T-helper 1 cell treated with Interleukin-12 subunit alpha and Interleukin-12 subunit beta and Interleukin-4 antibody, amounts not matched to agents 30 ng/mL and 1 ng/mL, for 36 hours (primary cell): Measurements from ENCODE around the gene DNALI1. TPM values are rescaled to one million over a fixed set of nuclear protein-coding genes. Genes with fewer than 3 reads are reported as not detected.
"Not testable (repeated sequence)": the region's sequence is repeated elsewhere in the genome, so short reads cannot be mapped to it uniquely, and the experiment has no call there.

ENCODE experiments used
- intact Hi-C: fragments of 100-400 bp; cut with micrococcal nuclease; formaldehyde crosslinking; loops from one replicate; pipeline ENCODE4 v1.15.1; 2024
- total RNA-seq: library from RNA; stranded (reverse); gene quantifications from 2 replicates; pipeline ENCODE4 v1.2.3, GENCODE V29; 2022

DNALI1 gene
- 0.32 TPM in 1 of 2 replicates, not detected in the other for total RNA-seq

DNA sequence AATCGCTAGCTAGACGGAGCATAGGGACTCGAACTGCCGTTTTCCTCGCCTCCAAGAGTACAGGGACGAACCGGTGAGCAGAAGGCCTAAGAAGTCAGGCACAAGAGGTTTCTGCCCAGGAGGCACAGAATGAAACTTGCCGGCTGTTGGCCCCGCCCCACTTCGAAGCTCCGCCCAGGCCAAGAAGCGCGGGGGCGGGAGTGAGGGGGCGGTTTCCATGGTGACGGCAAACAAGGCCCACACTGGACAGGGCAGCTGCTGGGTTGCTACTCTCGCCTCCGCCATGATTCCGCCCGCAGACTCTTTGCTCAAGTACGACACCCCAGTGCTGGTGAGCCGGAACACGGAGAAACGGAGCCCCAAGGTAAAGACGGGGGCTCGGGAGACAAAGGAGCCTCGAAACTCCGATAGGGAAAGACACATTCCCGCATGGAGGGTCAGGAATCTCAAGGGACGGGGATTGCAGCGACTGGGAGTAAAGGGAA lies at the start of gene DNALI1:
TSS of gene DNALI1 (plus strand) at position 229 of the 485 bp plus-strand sequence. CDS start at position 284, 55 bp downstream.
- intact Hi-C loops: no loop called here

- intact Hi-C loops: no loop called here
These were observed 47.6 kb upstream of the DNALI1 start for GRCh38 chr1:37509181-37509580.

DNA sequence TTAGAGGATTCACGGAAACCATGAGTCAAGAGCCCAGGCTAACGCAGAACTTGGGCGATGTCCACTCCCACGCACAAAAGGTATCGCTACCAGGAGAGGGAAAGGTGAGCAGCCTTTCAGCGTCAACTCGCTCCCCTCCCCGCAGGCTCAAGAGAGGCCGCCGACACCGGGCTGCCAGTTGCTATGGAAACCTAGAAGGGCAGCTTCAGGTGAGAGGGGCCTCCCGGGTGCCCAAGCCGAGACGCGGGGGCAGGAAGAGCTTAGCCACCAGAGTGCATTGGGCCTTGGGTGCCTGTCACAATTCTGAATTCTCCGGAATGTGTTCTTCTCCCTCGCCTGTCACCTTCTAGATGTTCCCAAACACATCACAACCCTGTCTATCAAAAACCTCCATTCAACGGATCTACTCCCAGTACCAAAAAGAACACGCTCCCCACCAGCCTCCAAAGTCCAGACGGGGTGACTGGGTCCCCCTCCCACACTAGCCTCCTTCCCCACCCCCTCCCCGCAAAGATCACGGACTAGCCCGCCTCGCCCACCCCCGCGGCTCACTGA lies 42.9 kb upstream of the DNALI1 start:
- intact Hi-C loops: loop anchor here (1.0 to 2.0 kb wide), 6 partner anchors 37 to 176 kb away; partner anchors contain the start of genes GNL2 and SNIP1

DNA sequence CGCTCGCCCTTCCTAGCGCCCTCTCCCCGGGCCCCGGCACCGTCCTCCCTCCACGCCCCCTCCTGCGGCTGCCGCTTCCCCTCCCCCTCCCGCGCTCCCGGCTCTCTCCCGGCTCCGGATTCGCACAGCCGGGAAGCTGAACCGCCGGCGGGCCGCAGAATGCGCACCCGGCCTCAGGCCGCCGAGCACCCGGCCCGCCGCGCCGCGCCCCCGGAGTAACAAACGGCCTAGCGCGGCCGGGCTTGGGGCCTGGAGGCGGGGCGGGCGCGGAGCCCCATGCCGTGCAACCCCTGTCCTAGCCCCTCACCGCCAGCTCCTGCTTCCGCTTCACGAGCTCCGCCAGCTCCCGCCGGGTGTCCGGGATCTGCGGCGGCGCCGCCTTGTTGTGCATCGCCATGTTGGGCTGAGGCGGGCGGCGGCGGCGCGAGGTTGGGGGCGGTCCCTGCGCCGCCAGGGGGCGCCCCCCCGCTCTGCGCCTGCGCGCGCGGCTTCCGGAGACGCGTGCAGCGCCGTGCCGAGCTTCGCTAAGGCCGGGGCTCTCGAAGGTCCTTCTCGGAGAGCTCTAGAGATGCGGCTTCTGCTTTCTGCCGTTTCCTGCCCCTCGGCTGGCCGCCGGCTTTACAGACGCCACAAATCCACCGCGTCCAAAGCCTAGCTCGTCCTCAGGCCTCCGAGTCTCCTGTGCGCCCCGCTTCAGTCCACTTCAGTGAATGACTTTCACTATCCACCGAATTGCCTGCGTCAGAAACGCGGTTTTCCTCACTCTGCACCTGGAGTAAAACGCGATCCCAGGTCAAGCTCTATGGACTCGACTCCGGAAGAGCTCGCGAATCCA lies 42.2 kb upstream of the DNALI1 start, which contains the start of gene MEAF6:
TSS of gene MEAF6 (minus strand) at position 417 of the 835 bp plus-strand sequence. CDS start at position 397, 20 bp downstream.
- intact Hi-C loops: loop anchor here (1.0 to 2.0 kb wide), 6 partner anchors 37 to 176 kb away; partner anchors contain the start of genes GNL2 and SNIP1

DNA sequence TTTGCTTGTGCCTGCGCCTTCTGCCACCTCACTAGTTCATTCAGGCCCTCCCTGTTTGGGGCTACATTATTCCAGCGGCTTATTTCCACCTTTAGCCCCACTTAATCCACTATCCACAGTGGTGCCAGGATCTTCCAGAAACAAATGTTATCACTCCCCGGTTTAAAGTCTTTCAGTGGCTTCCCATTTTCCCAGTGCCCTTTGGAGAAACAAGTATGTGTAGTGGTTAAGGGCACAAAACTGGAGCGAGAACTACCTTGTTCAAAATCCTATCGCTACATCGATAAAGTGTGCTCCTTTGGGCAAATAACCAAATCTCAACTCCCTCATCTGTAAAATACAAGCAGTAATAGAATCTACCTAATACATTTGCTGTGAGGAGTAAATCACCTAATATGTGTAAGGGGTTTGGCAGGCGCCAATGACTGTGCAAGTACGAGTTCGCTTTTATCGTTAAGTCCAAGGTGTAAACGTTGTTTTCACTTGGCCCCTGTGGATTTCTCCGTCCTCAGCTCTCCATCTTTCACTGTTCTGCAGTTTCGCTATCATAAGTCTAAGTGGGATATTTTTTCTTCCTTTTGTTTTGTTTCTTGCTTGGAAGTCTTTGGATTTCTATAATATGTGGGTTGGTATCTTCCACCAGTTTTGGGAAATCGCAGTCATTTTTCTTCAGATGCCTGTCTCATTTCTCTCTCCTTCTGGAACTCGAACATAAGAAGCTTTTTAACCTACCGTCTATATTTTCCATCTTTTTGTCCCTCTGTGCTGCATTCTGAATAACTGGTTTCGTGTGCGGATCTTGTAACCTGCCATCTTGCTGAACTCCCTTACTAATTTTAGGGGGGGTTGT lies 41.3 kb upstream of the DNALI1 start:
- intact Hi-C loops: loop anchor here (2.0 kb wide), 1 partner anchor 167 kb away; no protein-coding TSS in a partner anchor

GRCh38 chr1:37517569-37517968 lies 39.2 kb upstream of the DNALI1 start:
- intact Hi-C loops: no loop called here

- intact Hi-C loops: not testable (repeated sequence)
These were observed 38.5 kb upstream of the DNALI1 start for GRCh38 chr1:37518241-37518640.

GRCh38 chr1:37518929-37519328 lies 37.8 kb upstream of the DNALI1 start:
- intact Hi-C loops: not testable (repeated sequence)

DNA sequence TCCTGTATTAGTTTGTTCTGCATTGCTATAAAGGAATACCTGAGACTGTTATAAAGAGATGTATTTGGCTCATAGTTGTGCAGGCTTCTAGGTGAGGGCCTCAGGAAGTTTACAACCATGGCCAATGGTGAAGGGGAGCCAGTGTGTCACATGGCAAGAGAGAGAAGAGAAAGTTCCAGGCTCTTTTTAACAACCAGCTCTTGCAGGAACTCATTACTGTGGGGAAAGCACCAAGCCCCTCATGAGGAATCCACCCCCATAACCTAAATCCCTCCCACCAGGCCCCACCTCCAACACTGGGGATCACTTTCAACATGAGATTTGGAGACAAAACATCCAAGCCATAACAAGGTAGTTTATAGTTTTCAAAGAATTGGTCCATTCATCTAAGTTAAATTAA lies 37.1 kb upstream of the DNALI1 start:
- intact Hi-C loops: no loop called here

GRCh38 chr1:37529888-37530287 lies 26.9 kb upstream of the DNALI1 start:
- intact Hi-C loops: not testable (repeated sequence)

DNA sequence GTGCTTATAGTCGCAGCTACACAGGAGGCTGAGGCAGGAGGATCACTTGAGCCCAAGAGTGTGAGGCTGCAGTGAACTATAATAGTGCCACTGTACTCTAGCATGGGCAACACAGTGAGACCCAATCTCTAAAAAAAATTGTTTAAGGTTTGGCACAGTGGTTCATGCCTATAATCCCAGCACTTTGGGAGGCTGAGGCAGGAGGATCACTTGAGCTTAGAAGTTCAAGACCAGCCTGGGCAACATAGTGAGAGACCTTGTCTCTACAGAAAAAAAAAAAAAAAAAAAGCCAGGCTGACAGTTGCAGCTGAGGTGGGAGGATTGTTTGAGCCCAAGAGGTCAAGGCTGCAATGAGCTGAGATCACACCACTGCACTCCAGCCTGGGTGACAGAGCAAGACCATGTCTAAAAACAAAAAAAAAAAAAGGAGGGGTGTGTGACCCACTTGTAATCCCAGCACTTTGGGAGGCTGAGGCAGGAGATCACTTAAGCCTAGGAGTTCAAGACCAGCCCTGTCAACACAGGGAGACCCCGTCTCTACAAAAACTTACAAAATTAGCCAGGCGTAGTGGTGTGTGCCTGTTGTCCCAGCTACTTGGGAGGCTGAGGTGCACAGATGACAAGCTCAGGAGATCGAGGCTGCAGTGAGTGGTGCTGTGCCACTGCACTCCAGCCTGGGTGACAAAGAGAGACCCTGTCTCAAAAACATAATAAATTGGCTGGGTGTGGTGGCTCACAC lies 24.2 kb upstream of the DNALI1 start:
- intact Hi-C loops: not testable (repeated sequence)

GRCh38 chr1:37533317-37534093 lies 23.2 kb upstream of the DNALI1 start:
- intact Hi-C loops: no loop called here

DNA sequence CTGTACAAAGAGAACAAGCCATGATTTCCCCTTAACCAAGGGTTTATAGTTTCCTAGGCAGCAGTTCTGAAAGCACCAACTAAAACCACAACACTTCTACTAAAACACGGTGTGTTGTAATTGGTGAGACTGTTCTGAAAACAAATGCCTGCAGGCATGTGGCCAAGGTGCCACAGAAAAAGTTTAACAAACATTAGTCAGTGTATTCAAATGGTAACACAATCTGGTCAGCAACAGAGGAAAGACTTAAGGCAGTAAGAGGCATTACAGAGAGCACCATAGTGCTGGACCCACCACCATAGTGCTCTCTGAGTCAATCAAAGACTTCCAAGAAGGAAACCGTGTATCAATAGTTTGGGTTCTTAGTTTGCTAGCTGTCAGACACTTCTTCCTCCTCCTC lies 19.4 kb upstream of the DNALI1 start:
- intact Hi-C loops: no loop called here

- intact Hi-C loops: not testable (repeated sequence)
These were observed 17.6 kb upstream of the DNALI1 start for GRCh38 chr1:37539154-37539553.

- intact Hi-C loops: no loop called here
These were observed 16.5 kb upstream of the DNALI1 start for GRCh38 chr1:37540036-37540785.

- intact Hi-C loops: no loop called here
These were observed 12.2 kb upstream of the DNALI1 start for GRCh38 chr1:37544530-37544929.

DNA sequence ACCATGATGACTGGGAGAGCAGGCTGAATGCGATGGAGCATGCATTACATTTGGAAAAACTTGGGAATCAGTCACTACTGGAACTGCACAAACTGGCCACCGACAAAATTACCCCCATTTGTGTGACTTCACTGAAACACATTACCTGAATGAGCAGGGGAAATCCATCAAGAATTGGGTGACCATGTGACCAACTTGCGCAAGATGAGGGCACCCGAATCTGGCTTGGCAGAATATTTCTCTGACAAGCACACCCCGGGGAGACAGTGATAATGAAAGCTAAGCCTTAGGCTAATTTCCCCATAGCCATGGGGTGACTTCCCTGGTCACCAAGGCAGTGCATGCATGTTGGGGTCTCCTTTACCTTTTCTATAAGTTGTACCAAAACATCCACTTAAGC lies 11.7 kb upstream of the DNALI1 start:
- intact Hi-C loops: no loop called here

DNA sequence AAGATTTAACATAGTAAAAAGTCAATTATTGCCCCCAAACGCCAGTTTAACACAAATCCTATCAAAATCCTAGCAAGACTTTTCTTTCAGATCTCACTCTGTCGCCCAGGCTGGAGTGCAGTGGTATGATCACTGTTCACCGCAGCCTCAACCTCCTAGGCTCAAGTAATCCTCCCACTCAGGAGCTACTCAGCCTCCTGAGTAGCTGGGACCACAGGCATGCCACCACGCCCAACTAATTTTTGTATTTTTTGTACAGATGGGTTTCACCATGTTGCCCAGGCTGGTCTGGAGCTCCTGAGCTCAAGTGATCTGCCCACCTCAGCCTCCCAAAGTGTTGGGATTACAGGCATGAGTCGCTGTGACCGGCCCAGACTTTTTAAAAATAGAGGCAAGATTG lies 7.4 kb upstream of the DNALI1 start:
- intact Hi-C loops: no loop called here

- intact Hi-C loops: loop anchor here (5.0 kb wide), 1 partner anchor 101 kb away; no protein-coding TSS in a partner anchor
These were observed 3.2 kb upstream of the DNALI1 start for GRCh38 chr1:37553598-37553926.
